A549 (cell line): ENCODE measurements around the gene DISP1. TPM values are rescaled to one million over a fixed set of nuclear protein-coding genes. Genes with fewer than 3 reads are reported as not detected.

Experiments
- ATAC-seq, 2 experiments: fragments of 200-7000 bp in 1 of 2; fragments of >200 bp in 1 of 2; cut with Nextera tagmentation in 1 of 2; cut with Tn5 transposase in 1 of 2; 3 replicates each; pipeline versions ENCODE4 v1.8.0 to v1.9.1; 2018 to 2020; ENCODE audit warnings: mild to moderate bottlenecking in 1 of 2, moderate library complexity in 1 of 2
- CTCF ChIA-PET: fragments of 300-600 bp; sonication (Branson Sonifier 250); formaldehyde crosslinking; extraction: SDS; loops from one replicate; lab custom pipeline; 2021; ENCODE audit warnings: antibody characterized with exemption, inconsistent platforms; lab: Yijun Ruan, JAX
- POLR2A ChIA-PET: fragments of 350-600 bp; formaldehyde crosslinking; extraction: SDS; loops from one replicate; lab custom pipeline; 2021; ENCODE audit warnings: antibody characterized with exemption, inconsistent platforms; lab: Yijun Ruan, JAX
- DNase-seq, 2 experiments: peaks; one replicate each; pipeline versions ENCODE4 v3.0.0 to v3.0.0-alpha.2; 2011 to 2016; ENCODE audit warnings: low read depth in 1 of 2, low spot score in 1 of 2
- FAIRE-seq: peaks from 2 replicates; lab custom pipeline; 2011; peaks lifted over from hg19 to GRCh38; lab: Jason Lieb, UNC
- H3K27ac ChIP-seq, 2 experiments: fragments of >200 bp; sonication (Bioruptor Twin); formaldehyde crosslinking; 3 replicates each; pipeline ENCODE4 v1.5.1; 2016 to 2017
- H3K4me1 ChIP-seq: fragments of >200 bp; sonication (Bioruptor Twin); formaldehyde crosslinking; 3 replicates; pipeline ENCODE4 v1.6.1; 2016
- H3K4me2 ChIP-seq: fragments of >200 bp; sonication (Bioruptor Twin); formaldehyde crosslinking; 3 replicates; pipeline ENCODE4 v1.6.1; 2016
- H3K4me3 ChIP-seq: fragments of >200 bp; sonication (Bioruptor Twin); formaldehyde crosslinking; 3 replicates; pipeline ENCODE4 v1.5.1; 2016
- H3K9me3 ChIP-seq: fragments of >200 bp; sonication (Bioruptor Twin); formaldehyde crosslinking; 3 replicates; pipeline ENCODE4 v1.6.1; 2016
- CHD2 ChIP-seq: fragments of 150-350 bp; IDR thresholded peaks from 2 replicates; pipeline ENCODE4 v1.6.1; 2014; ENCODE audit warnings: low read length; ENCODE audit not compliant: partially characterized antibody
- FOSB ChIP-seq: fragments of 250-450 bp; sonication (Bioruptor Pico); IDR thresholded peaks from 2 replicates; pipeline ENCODE4 v1.5.0; 2020; ENCODE audit warnings: mild to moderate bottlenecking, moderate library complexity
- FOXS1 ChIP-seq: fragments of 250-450 bp; sonication (Bioruptor Pico); IDR thresholded peaks from 2 replicates; pipeline ENCODE4 v1.5.0; 2020; ENCODE audit warnings: mild to moderate bottlenecking, moderate library complexity
- GATA3 ChIP-seq: IDR thresholded peaks from 2 replicates; pipeline ENCODE4 v1.6.1; 2012; ENCODE audit warnings: borderline replicate concordance
- MAFK ChIP-seq: fragments of 450-650 bp; IDR thresholded peaks from 2 replicates; pipeline ENCODE4 v1.6.1; 2014; ENCODE audit not compliant: partially characterized antibody
- MYC ChIP-seq: IDR thresholded peaks from 2 replicates; pipeline ENCODE4 v1.6.1; 2012; ENCODE audit warnings: mild to moderate bottlenecking, inconsistent platforms, low read length, improper control_type of control experiment, borderline replicate concordance
- POLR2AphosphoS2 ChIP-seq: conservative IDR thresholded peaks from 2 replicates; pipeline ENCODE4 v1.6.1; 2012; ENCODE audit warnings: low read length, improper control_type of control experiment, inconsistent platforms
- RFX5 ChIP-seq: fragments of 450-650 bp; IDR thresholded peaks from 2 replicates; pipeline ENCODE4 v1.7.1; 2014; ENCODE audit warnings: antibody characterized with exemption, mild to moderate bottlenecking, moderate library complexity
- RNF2 ChIP-seq: fragments of 200-600 bp; sonication (generic); IDR thresholded peaks from 2 replicates; pipeline ENCODE4 v1.6.1; 2016; ENCODE audit warnings: low read depth, mild to moderate bottlenecking, antibody characterized with exemption, moderate library complexity, borderline replicate concordance
- TP53 ChIP-seq: fragments of 250-450 bp; sonication (Bioruptor Pico); IDR thresholded peaks from 2 replicates; pipeline ENCODE4 v1.5.0; 2021; ENCODE audit warnings: mild to moderate bottlenecking, moderate library complexity
- ZC3H11A ChIP-seq: fragments of 450-650 bp; IDR thresholded peaks from 2 replicates; pipeline ENCODE4 v1.6.1; 2014; ENCODE audit warnings: antibody characterized with exemption, mild to moderate bottlenecking
- ZSCAN20 ChIP-seq: fragments of 250-450 bp; sonication (Bioruptor Pico); IDR thresholded peaks from 2 replicates; pipeline ENCODE4 v1.8.0; 2022; ENCODE audit warnings: mild to moderate bottlenecking, moderate library complexity
- WGBS: methylation state at CpG from one replicate; pipeline ENCODE4 v1.1.6; 2017; ENCODE audit errors: missing lambda C conversion rate; 5-methylcytosine and 5-hydroxymethylcytosine counted together
- polyA plus RNA-seq, 4 experiments: library from polyadenylated mRNA; depleted of rRNA in 3 of 4; stranded (reverse); fragments of >200 nt; fragmentation: RNase III in 1 of 4; extraction: RNeasy Plus Mini Kit Qiagen cat#74134 plus additional on column Dnase treatment in 1 of 4; gene quantifications; 2 replicates in 3 of 4; 3 replicates in 1 of 4; pipeline ENCODE4 v1.2.3, GENCODE V29; 2011 to 2017
- TF ChIP-seq, protein P1 (sequence below): IDR thresholded peaks from 2 replicates; pipeline ENCODE4 v1.6.1; 2012
- TF ChIP-seq, protein P2 (sequence below): IDR thresholded peaks from 2 replicates; pipeline ENCODE4 v1.6.1; 2012; ENCODE audit warnings: low read depth, borderline replicate concordance
- TF ChIP-seq, protein P3 (sequence below): fragments of >200 bp; sonication (Bioruptor Twin); formaldehyde crosslinking; IDR thresholded peaks from 3 replicates; pipeline ENCODE4 v1.5.1; 2016
- TF ChIP-seq, protein P4 (sequence below): fragments of 250-450 bp; sonication (Bioruptor Pico); IDR thresholded peaks from 2 replicates; pipeline ENCODE4 v1.5.0; 2020; ENCODE audit warnings: low read depth, mild to moderate bottlenecking, moderate library complexity
- TF ChIP-seq, protein P5 (sequence below): fragments of 200-600 bp; sonication (generic); IDR thresholded peaks from 2 replicates; pipeline ENCODE4 v1.6.1; 2016; ENCODE audit warnings: antibody characterized with exemption, mild to moderate bottlenecking, moderate library complexity

Gene DISP1
- polyA plus RNA-seq, 2 of the 4 experiments (the other 2 are of a cell fraction), result 1.2 to 5.1 TPM

- TF ChIP-seq, protein P1, sequence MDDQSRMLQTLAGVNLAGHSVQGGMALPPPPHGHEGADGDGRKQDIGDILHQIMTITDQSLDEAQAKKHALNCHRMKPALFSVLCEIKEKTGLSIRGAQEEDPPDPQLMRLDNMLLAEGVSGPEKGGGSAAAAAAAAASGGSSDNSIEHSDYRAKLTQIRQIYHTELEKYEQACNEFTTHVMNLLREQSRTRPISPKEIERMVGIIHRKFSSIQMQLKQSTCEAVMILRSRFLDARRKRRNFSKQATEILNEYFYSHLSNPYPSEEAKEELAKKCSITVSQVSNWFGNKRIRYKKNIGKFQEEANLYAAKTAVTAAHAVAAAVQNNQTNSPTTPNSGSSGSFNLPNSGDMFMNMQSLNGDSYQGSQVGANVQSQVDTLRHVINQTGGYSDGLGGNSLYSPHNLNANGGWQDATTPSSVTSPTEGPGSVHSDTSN, result no peak
- no peak for TF ChIP-seq RNF2
- TF ChIP-seq, protein P2, sequence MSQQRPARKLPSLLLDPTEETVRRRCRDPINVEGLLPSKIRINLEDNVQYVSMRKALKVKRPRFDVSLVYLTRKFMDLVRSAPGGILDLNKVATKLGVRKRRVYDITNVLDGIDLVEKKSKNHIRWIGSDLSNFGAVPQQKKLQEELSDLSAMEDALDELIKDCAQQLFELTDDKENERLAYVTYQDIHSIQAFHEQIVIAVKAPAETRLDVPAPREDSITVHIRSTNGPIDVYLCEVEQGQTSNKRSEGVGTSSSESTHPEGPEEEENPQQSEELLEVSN, result no peak
Observed at GRCh38 chr1:222823695-222824094, 8.9 kb downstream of the DISP1 start (continued).

GRCh38 chr1:222824641-222825040, 9.8 kb downstream of the DISP1 start:
- ATAC-seq, result no peak
- no peak overlapping the region for H3K4me3 ChIP-seq
- POLR2A ChIA-PET, result no interaction called here
- 84% methylated on average over 3 of the region's 3 CpGs for WGBS
- H3K27ac ChIP-seq, result no peak overlapping the region
- peak overlapping the region; percentile 8; the same call in 1 of the 3 replicates for H3K4me2 ChIP-seq
- H3K4me1 ChIP-seq, result peaks cover 32% of the 10 kb centered on the region
- no peaks in the 10 kb centered on the region for H3K9me3 ChIP-seq
- TF ChIP-seq FOSB (CRISPR knock-in tag), result no peak
- TF ChIP-seq TP53 (CRISPR knock-in tag), result no peak
- TF ChIP-seq CHD2, result no peak
- TF ChIP-seq ZC3H11A, result no peak
- TF ChIP-seq POLR2AphosphoS2, result no peak
- TF ChIP-seq ZSCAN20 (CRISPR knock-in tag), result no peak
- TF ChIP-seq, protein P3, sequence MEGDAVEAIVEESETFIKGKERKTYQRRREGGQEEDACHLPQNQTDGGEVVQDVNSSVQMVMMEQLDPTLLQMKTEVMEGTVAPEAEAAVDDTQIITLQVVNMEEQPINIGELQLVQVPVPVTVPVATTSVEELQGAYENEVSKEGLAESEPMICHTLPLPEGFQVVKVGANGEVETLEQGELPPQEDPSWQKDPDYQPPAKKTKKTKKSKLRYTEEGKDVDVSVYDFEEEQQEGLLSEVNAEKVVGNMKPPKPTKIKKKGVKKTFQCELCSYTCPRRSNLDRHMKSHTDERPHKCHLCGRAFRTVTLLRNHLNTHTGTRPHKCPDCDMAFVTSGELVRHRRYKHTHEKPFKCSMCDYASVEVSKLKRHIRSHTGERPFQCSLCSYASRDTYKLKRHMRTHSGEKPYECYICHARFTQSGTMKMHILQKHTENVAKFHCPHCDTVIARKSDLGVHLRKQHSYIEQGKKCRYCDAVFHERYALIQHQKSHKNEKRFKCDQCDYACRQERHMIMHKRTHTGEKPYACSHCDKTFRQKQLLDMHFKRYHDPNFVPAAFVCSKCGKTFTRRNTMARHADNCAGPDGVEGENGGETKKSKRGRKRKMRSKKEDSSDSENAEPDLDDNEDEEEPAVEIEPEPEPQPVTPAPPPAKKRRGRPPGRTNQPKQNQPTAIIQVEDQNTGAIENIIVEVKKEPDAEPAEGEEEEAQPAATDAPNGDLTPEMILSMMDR, result no peak
- TF ChIP-seq, protein P4, sequence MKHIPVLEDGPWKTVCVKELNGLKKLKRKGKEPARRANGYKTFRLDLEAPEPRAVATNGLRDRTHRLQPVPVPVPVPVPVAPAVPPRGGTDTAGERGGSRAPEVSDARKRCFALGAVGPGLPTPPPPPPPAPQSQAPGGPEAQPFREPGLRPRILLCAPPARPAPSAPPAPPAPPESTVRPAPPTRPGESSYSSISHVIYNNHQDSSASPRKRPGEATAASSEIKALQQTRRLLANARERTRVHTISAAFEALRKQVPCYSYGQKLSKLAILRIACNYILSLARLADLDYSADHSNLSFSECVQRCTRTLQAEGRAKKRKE (CRISPR knock-in tag), result no peak
- no peak for TF ChIP-seq GATA3
- TF ChIP-seq RFX5, result no peak
- TF ChIP-seq FOXS1 (CRISPR knock-in tag), result no peak
- TF ChIP-seq, protein P5, sequence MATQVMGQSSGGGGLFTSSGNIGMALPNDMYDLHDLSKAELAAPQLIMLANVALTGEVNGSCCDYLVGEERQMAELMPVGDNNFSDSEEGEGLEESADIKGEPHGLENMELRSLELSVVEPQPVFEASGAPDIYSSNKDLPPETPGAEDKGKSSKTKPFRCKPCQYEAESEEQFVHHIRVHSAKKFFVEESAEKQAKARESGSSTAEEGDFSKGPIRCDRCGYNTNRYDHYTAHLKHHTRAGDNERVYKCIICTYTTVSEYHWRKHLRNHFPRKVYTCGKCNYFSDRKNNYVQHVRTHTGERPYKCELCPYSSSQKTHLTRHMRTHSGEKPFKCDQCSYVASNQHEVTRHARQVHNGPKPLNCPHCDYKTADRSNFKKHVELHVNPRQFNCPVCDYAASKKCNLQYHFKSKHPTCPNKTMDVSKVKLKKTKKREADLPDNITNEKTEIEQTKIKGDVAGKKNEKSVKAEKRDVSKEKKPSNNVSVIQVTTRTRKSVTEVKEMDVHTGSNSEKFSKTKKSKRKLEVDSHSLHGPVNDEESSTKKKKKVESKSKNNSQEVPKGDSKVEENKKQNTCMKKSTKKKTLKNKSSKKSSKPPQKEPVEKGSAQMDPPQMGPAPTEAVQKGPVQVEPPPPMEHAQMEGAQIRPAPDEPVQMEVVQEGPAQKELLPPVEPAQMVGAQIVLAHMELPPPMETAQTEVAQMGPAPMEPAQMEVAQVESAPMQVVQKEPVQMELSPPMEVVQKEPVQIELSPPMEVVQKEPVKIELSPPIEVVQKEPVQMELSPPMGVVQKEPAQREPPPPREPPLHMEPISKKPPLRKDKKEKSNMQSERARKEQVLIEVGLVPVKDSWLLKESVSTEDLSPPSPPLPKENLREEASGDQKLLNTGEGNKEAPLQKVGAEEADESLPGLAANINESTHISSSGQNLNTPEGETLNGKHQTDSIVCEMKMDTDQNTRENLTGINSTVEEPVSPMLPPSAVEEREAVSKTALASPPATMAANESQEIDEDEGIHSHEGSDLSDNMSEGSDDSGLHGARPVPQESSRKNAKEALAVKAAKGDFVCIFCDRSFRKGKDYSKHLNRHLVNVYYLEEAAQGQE, result no peak
- CTCF ChIA-PET, result no interaction called here
- no peak for FAIRE-seq
- DNase-seq, result no peak

DNA sequence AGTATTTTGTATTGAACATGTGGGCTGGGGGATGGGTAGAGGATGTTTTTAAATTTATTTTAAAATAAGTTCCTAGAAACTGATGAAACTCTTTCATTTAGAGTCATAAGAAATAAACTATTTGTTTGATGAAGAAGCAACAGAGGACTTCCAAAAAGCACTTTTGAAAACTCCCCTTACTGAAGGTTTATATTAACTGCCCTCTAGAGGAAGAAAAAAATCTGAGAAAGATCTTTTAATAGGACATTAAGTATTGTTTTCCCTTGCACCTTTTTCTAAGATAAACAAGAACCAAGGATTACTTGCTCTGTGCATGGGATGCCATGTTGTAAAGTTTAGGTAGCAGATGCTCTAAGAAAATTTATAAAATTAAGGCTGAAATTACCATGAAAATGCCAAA, 14.1 kb downstream of the DISP1 start:
- FAIRE-seq, result no peak
- peaks cover 27% of the 10 kb centered on the region for H3K4me1 ChIP-seq
- H3K4me3 ChIP-seq, result no peak overlapping the region
- H3K9me3 ChIP-seq, result no peaks in the 10 kb centered on the region
- CTCF ChIA-PET, result no interaction called here
- TF ChIP-seq FOXS1 (CRISPR knock-in tag) (no peak), MYC (no peak), MAFK (no peak)
- TF ChIP-seq, protein P3, result peak; percentile 35
- H3K27ac ChIP-seq, result no peak overlapping the region
- no peak overlapping the region for H3K4me2 ChIP-seq
- no peak for DNase-seq
- POLR2A ChIA-PET, result no interaction called here
- no peak for ATAC-seq
